Germinal center (tissue), 1 donor: ENCODE results near the gene AP4M1.

Experiments
- DNase-seq: peaks from one replicate; pipeline ENCODE4 v3.0.0; 2012; ENCODE audit warnings: mixed read lengths, low spot score

Gene AP4M1

GRCh38 chr7:100087055-100087750 lies 14.2 kb upstream of the AP4M1 start:
- no peak for DNase-seq

- DNase-seq, result no peak
Measured at GRCh38 chr7:100088095-100088620, 13.3 kb upstream of the AP4M1 start.

GRCh38 chr7:100088621-100089457 lies 12.6 kb upstream of the AP4M1 start, which contains the start of gene COPS6:
Gene COPS6, plus strand, starts transcription at chr7:100088969. Its CDS starts 22 bp downstream, at chr7:100088991.
- peak; percentile 87 for DNase-seq

GRCh38 chr7:100089458-100090196 lies 11.8 kb upstream of the AP4M1 start:
- no peak for DNase-seq

GRCh38 chr7:100090527-100091410 lies 10.7 kb upstream of the AP4M1 start:
- no peak for DNase-seq

- no peak for DNase-seq
Measured at GRCh38 chr7:100091411-100092181, 9.8 kb upstream of the AP4M1 start.

- no peak for DNase-seq
Measured at GRCh38 chr7:100093054-100093453, 8.4 kb upstream of the AP4M1 start.

GRCh38 chr7:100093498-100093897 lies 7.9 kb upstream of the AP4M1 start:
- DNase-seq, result no peak

- no peak for DNase-seq
Measured at GRCh38 chr7:100093925-100094486, 7.4 kb upstream of the AP4M1 start.

- DNase-seq, result no peak
Measured at GRCh38 chr7:100095289-100095688, 6.2 kb upstream of the AP4M1 start.

- DNase-seq, result no peak
Measured at GRCh38 chr7:100095704-100096103, 5.7 kb upstream of the AP4M1 start.

- no peak for DNase-seq
Measured at GRCh38 chr7:100098913-100099312, 2.5 kb upstream of the AP4M1 start.

- DNase-seq, result no peak
Measured at GRCh38 chr7:100099452-100099851, 2.0 kb upstream of the AP4M1 start.

GRCh38 chr7:100100420-100101015 lies 925 bp upstream of the AP4M1 start:
- DNase-seq, result peak; percentile 95

- DNase-seq, result no peak
Measured at GRCh38 chr7:100102950-100103840, 1.8 kb downstream of the AP4M1 start.

- DNase-seq, result no peak
Measured at GRCh38 chr7:100105534-100105933, 4.1 kb downstream of the AP4M1 start.

- DNase-seq, result no peak
Measured at GRCh38 chr7:100106633-100107032, 5.2 kb downstream of the AP4M1 start.

GRCh38 chr7:100107125-100107737 lies 5.8 kb downstream of the AP4M1 start:
- DNase-seq, result no peak
